Stomach (tissue), 4 donors: ENCODE data around the gene PRKCE.

Experiments used
- EP300 ChIP-seq: sonication (generic); formaldehyde crosslinking; IDR thresholded peaks from one replicate; pipeline ENCODE4 v1.6.1; 2017; ENCODE audit warnings: antibody characterized with exemption
- POLR2AphosphoS5 ChIP-seq, 3 donors: sonication (generic); formaldehyde crosslinking; IDR thresholded peaks; one replicate each; pipeline ENCODE4 v1.6.1; 2016; ENCODE audit warnings: antibody characterized with exemption in 3 of 3

DNA sequence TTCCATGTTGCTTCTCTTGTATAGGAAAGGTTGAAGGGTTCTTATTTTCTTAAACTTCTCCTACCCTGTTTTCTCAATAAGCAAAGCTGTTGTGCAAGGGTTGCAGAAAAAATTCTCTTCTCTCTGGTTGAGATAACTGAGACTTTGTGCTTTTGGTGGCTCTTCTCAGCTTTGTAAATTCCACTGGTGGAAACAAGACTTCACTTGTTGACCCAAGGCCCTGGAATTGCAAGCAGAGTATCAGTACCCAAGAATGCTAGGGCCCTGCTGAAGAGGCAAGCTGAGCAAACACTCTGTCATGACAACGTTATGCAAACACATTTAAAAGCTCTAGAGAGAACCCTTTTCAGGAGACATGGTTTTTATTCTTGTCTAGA, 351.0 kb downstream of the PRKCE start:
- TF ChIP-seq POLR2AphosphoS5 (IDR thresholded peaks at IDR 0.05) (no peak), EP300 (no peak)
